Esophagus squamous epithelium (tissue), 5 donors: ENCODE results near the gene NOXA1. TPM values are rescaled to one million over a fixed set of nuclear protein-coding genes. Genes with fewer than 3 reads are reported as not detected.
"Not testable (repeated sequence)": the region's sequence is repeated elsewhere in the genome, so short reads cannot be mapped to it uniquely, and the experiment has no call there.

Source experiments
- DNase-seq: peaks from one replicate; lab custom pipeline; 2025; lab: John Stamatoyannopoulos, UW
- H3K27ac ChIP-seq, 4 donors: fragments of 200-600 bp; sonication (generic); one replicate each; pipeline ENCODE4 v1.5.1; 2016 to 2019; ENCODE audit warnings: mild to moderate bottlenecking in 1 of 4
- H3K27me3 ChIP-seq, 4 donors: fragments of 200-600 bp; sonication (generic); 1 replicate in 3 of 4; 2 replicates in 1 of 4; pipeline versions ENCODE4 v1.5.1 to v1.6.0; 2017 to 2021; ENCODE audit warnings: antibody characterized with exemption in 1 of 4
- H3K36me3 ChIP-seq, 3 donors: fragments of 200-600 bp; sonication (generic); one replicate each; pipeline ENCODE4 v1.5.1; 2016 to 2019
- H3K4me1 ChIP-seq, 3 donors: fragments of 200-600 bp; sonication (generic); one replicate each; pipeline ENCODE4 v1.5.1; 2017 to 2019
- H3K4me3 ChIP-seq, 4 donors: fragments of 200-600 bp; sonication (generic); 1 replicate in 3 of 4; 2 replicates in 1 of 4; pipeline ENCODE4 v1.5.1; 2016 to 2019; ENCODE audit warnings: mild to moderate bottlenecking in 2 of 4, moderate library complexity in 1 of 4
- H3K9me3 ChIP-seq, 3 donors: fragments of 200-600 bp; sonication (generic); one replicate each; pipeline ENCODE4 v1.5.1; 2016 to 2019
- CTCF ChIP-seq, 6 experiments: fragments of 450-650 bp in 4 of 6; fragments of 200-600 bp in 2 of 6; sonication (generic) in 2 of 6; IDR thresholded peaks; one replicate each; pipeline ENCODE4 v1.5.1; 2016 to 2019; ENCODE audit warnings: antibody characterized with exemption in 6 of 6, mild to moderate bottlenecking in 4 of 6, moderate library complexity in 4 of 6
- POLR2A ChIP-seq, 4 donors: fragments of 450-650 bp; IDR thresholded peaks; one replicate each; pipeline ENCODE4 v1.6.1; 2017; ENCODE audit warnings: antibody characterized with exemption in 4 of 4, mild to moderate bottlenecking in 4 of 4, moderate library complexity in 3 of 4
- WGBS, 2 donors: methylation state at CpG; one replicate each; pipeline ENCODE4 v1.1.5; 2018; 5-methylcytosine and 5-hydroxymethylcytosine counted together
- intact Hi-C: fragments of 100-400 bp; cut with DNase I; formaldehyde crosslinking; loops from one replicate; pipeline ENCODE4 v1.15.0; 2022
- total RNA-seq, 4 donors: library from RNA; depleted of rRNA; stranded (reverse); fragments of >200 nt; gene quantifications; one replicate each; pipeline ENCODE4 v1.1.0, GENCODE V29; 2016
- donor health status: DM: yes; HTN: yes; CAD: no.

The NOXA1 gene
- total RNA-seq, 4 donors from 2014 or later = 2.1 to 7.4 (median 4.8) TPM

- intact Hi-C loops = no loop called here
- DNase-seq = no peak
- WGBS, 2 donors = 93 to 95% methylated on average over 9 to 26 of the region's 26 CpGs
- TF ChIP-seq POLR2A (IDR thresholded peaks at IDR 0.05) (no peak), CTCF (IDR thresholded peaks at IDR 0.05) (no peak)
- Histone ChIP-seq H3K27me3 (no peaks in the 10 kb centered on the region), H3K9me3 (no peaks in the 10 kb centered on the region), H3K27ac (no peak overlapping the region), H3K4me1 (peaks cover 0 to 16% (median 6%) of the 10 kb centered on the region in 3 donors), H3K4me3 (no peak overlapping the region), H3K36me3 (peaks cover 0 to 13% (median 0%) of the 10 kb centered on the region in 3 donors)
These were observed 38.0 kb upstream of the NOXA1 start for GRCh38 chr9:137385061-137385655.

- H3K9me3 ChIP-seq, H3K27me3 ChIP-seq, H3K4me3 ChIP-seq, intact Hi-C loops, DNase-seq: not testable (repeated sequence)
- Histone ChIP-seq H3K27ac (peak overlapping the region; percentile 26 to 77 (median 54)), H3K36me3 (peaks cover 0 to 13% (median 0%) of the 10 kb centered on the region in 3 donors), H3K4me1 (peaks cover 0 to 21% (median 6%) of the 10 kb centered on the region in 3 donors)
- whole genome bisulfite sequencing, 2 donors = 74 to 81% methylated on average over 4 to 7 of the region's 12 CpGs
These were observed 36.6 kb upstream of the NOXA1 start for GRCh38 chr9:137386507-137387113.

- H3K9me3 ChIP-seq = no peaks in the 10 kb centered on the region
- intact Hi-C loops = no loop called here
- H3K4me1 ChIP-seq = peaks cover 0 to 21% (median 6%) of the 10 kb centered on the region in 3 donors
- WGBS, 2 donors = 65 to 67% methylated on average over 8 of the region's 34 CpGs
- peak overlapping the region; percentile 26 to 77 (median 54) for H3K27ac ChIP-seq
- H3K27me3 ChIP-seq = no peaks in the 10 kb centered on the region
- DNase-seq = no peak
- peaks cover 0 to 19% (median 0%) of the 10 kb centered on the region in 3 donors for H3K36me3 ChIP-seq
- TF ChIP-seq CTCF (IDR thresholded peaks at IDR 0.05) = no peak
- no peak for TF ChIP-seq POLR2A (IDR thresholded peaks at IDR 0.05)
- no peak overlapping the region for H3K4me3 ChIP-seq
These were observed 35.9 kb upstream of the NOXA1 start for GRCh38 chr9:137387114-137387890.

- Histone ChIP-seq H3K4me3 (no peak overlapping the region), H3K9me3 (no peaks in the 10 kb centered on the region), H3K27ac (peak overlapping the region; percentile 26 to 77 (median 54)), H3K27me3 (no peaks in the 10 kb centered on the region), H3K36me3 (peaks cover 0 to 26% (median 0%) of the 10 kb centered on the region in 3 donors), H3K4me1 (peaks cover 0 to 21% (median 6%) of the 10 kb centered on the region in 3 donors)
- DNase-seq = no peak
- TF ChIP-seq POLR2A (IDR thresholded peaks at IDR 0.05) (no peak), CTCF (IDR thresholded peaks at IDR 0.05) (no peak)
- intact Hi-C loops = no loop called here
- WGBS, 2 donors = 92 to 95% methylated on average over 4 to 5 of the region's 26 CpGs
These were observed 35.2 kb upstream of the NOXA1 start for GRCh38 chr9:137387891-137388560.

- no peaks in the 10 kb centered on the region for H3K27me3 ChIP-seq
- peaks cover 0 to 34% (median 0%) of the 10 kb centered on the region in 3 donors for H3K36me3 ChIP-seq
- H3K9me3 ChIP-seq = no peaks in the 10 kb centered on the region
- H3K4me3 ChIP-seq = no peak overlapping the region
- no peak for DNase-seq
- H3K27ac ChIP-seq = no peak overlapping the region
- WGBS, 2 donors = 87 to 90% methylated on average over 6 to 17 of the region's 47 CpGs
- intact Hi-C loops = no loop called here
- peaks cover 0 to 21% (median 6%) of the 10 kb centered on the region in 3 donors for H3K4me1 ChIP-seq
- TF ChIP-seq POLR2A (IDR thresholded peaks at IDR 0.05) (no peak), CTCF (IDR thresholded peaks at IDR 0.05) (no peak)
These were observed 34.4 kb upstream of the NOXA1 start for GRCh38 chr9:137388589-137389427.
